SIG-M5 (cell line): ENCODE results near the gene RB1.

Experiments
- DNase-seq: peaks from one replicate; lab custom pipeline; 2025; lab: John Stamatoyannopoulos, UW

The RB1 gene

DNA sequence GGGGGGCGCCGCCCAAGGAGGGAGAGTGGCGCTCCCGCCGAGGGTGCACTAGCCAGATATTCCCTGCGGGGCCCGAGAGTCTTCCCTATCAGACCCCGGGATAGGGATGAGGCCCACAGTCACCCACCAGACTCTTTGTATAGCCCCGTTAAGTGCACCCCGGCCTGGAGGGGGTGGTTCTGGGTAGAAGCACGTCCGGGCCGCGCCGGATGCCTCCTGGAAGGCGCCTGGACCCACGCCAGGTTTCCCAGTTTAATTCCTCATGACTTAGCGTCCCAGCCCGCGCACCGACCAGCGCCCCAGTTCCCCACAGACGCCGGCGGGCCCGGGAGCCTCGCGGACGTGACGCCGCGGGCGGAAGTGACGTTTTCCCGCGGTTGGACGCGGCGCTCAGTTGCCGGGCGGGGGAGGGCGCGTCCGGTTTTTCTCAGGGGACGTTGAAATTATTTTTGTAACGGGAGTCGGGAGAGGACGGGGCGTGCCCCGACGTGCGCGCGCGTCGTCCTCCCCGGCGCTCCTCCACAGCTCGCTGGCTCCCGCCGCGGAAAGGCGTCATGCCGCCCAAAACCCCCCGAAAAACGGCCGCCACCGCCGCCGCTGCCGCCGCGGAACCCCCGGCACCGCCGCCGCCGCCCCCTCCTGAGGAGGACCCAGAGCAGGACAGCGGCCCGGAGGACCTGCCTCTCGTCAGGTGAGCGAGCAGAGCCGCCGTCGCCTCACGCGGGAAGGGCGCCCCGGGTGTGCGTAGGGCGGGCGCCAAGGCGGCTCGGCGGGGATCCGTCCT lies at the start of gene RB1:
RB1 (plus strand) TSS at position 393 of the 784 bp plus-strand sequence; CDS start at position 555, 162 bp downstream.
- DNase-seq: peak; percentile 9

DNA sequence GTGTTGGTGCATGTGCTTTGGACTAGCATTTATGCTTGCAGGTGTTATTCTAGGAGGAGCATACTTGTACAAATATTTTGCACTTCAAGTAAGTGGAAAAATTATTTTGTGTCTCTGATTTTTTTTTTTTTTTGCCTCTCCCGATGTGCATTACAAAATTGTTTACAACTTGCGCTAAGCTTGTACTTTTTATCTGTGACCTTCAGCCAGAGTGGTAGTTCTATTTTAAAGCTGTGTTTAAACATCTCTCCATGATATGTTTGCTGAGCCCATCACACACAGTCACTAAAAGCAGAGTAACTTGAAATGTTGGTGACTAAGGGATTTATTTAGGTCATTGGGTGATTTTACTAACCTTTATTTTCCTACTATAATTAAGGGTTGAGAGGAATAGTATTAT lies 49.7 kb upstream of the RB1 start:
- DNase-seq: no peak

DNA sequence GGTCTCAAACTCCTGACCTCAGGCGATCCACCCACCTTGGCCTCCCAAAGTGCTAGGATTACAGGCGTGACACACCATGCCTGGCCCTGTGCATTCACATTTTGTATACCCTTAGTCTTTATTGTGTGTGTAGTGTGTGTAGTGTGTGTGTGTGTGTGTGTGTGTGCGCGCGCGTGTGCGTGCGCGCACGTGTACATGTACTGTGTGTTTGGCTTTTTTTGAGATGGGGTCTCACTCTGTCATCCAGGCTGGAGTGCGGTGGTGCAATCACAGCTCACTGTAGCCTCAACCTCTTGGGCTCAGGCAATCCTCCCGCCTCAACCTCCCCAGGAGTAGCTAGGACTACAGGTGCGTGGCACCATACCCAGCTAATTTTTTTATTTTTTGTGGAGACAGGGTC lies 48.5 kb upstream of the RB1 start:
- no peak for DNase-seq

- no peak for DNase-seq
Measured at GRCh38 chr13:48255954-48256353, 47.6 kb upstream of the RB1 start.

- no peak for DNase-seq
Measured at GRCh38 chr13:48258002-48258401, 45.5 kb upstream of the RB1 start.

- no peak for DNase-seq
Measured at GRCh38 chr13:48258430-48258829, 45.1 kb upstream of the RB1 start.

DNA sequence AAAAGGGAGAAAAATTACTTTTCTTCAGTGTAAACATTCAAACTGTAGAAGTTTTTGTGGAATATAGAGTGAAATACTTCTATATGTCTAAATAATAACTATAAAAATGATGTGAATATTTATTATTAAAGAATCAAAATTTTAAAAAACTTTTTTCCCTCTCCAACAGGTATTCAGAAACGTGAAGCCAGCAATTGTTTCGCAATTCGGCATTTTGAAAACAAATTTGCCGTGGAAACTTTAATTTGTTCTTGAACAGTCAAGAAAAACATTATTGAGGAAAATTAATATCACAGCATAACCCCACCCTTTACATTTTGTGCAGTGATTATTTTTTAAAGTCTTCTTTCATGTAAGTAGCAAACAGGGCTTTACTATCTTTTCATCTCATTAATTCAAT lies 42.6 kb upstream of the RB1 start:
- no peak for DNase-seq

DNA sequence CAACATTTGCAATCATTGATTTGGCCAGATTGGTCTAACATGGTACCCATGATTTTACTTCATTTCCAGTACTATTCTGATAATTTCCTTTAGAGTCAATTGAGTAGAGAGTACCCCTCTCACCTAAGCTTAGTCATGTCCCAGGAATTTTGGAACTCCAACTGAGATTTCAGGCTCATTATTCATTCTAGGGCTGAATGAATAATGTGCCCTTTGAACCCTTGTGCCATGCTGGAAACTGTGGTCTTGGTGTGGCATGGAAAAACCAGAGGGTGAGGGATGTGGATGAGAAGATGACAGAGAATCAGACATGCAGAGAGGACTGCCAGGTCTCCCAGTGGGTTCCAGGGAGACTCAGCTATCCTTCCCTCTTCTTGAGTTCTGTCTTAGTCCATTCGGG lies 40.4 kb upstream of the RB1 start:
- DNase-seq: no peak

GRCh38 chr13:48264058-48264457 lies 39.5 kb upstream of the RB1 start:
- DNase-seq: no peak

- no peak for DNase-seq
Measured at GRCh38 chr13:48265217-48265815, 38.2 kb upstream of the RB1 start.

GRCh38 chr13:48266150-48266549 lies 37.4 kb upstream of the RB1 start:
- no peak for DNase-seq

GRCh38 chr13:48266701-48267639 lies 36.6 kb upstream of the RB1 start:
- DNase-seq: no peak

GRCh38 chr13:48268019-48268418 lies 35.5 kb upstream of the RB1 start:
- DNase-seq: no peak

DNA sequence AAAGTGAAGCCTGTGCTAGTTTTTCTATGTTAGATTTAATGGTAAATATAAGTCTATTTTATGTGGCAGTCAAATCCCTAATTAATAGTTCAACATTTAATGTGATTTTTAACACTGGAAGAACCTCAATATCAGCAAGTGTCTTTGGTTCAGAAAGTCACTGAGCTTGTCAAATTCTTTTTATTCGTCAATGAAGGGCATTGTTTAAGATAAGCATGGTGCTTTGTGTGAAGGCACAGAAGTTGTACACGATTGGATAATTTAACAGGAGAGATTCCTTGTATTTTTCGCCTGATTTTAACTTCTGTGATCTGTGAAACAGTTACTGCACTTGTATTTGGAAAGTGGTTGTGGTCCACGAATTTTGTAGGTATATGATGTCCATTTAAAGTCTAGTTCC lies 30.2 kb upstream of the RB1 start:
- DNase-seq: no peak

DNA sequence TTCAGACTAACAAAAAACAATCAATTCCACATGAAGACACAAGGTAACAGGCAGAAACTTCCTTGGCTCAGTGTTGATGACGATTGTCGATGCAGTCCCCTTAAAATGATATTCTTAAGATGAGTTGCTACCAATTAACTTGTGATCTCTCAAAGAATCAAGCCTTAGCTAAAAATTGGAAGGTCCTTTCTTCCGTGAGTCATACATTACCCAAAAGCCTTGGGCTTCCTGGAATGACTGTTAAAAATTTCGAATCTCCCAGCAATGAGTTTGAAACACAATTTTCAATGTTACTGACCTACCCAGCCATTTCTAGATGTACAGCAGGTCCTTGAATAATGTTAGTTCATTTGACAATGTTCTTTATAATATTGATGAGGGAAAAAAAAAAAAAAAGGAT lies 28.0 kb upstream of the RB1 start:
- no peak for DNase-seq

GRCh38 chr13:48278806-48279205 lies 24.7 kb upstream of the RB1 start:
- DNase-seq: no peak

- no peak for DNase-seq
Measured at GRCh38 chr13:48281556-48281955, 22.0 kb upstream of the RB1 start.

- no peak for DNase-seq
Measured at GRCh38 chr13:48291730-48292129, 11.8 kb upstream of the RB1 start.

- no peak for DNase-seq
Measured at GRCh38 chr13:48292650-48293049, 10.9 kb upstream of the RB1 start.

- no peak for DNase-seq
Measured at GRCh38 chr13:48294653-48295052, 8.9 kb upstream of the RB1 start.

- DNase-seq: no peak
Measured at GRCh38 chr13:48295271-48295670, 8.3 kb upstream of the RB1 start.

DNA sequence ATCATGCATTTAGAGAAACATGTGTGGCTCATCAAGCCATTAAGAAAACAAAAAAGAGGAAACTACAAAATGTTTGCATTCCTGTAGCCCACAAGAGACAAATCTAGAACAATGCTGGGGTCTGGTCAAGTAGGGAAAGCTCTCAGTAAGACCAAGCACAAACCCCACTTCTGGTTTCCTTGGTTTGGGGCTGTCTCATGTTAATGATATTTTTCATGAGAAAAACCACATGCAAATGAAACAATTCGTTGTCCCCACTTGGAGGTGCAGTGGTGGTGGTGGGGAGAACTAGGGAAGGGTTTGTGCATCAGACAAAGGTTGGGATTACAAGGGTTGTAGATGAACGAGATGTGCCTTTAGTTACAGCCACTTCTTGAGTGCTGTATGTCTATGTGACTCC lies 7.0 kb upstream of the RB1 start:
- no peak for DNase-seq
